ENCODE data around the gene CDC14B.

Gene CDC14B

GRCh38 chr9:96611302-96611701 is 8.3 kb downstream of the CDC14B start:
- TF ChIP-seq EP300 (IDR thresholded peaks at IDR 0.05; ENCODE audit: borderline replicate concordance) (no peak), ZBTB7A (IDR thresholded peaks at IDR 0.05; ENCODE audit: low read depth) (no peak), FOXM1 (IDR thresholded peaks at IDR 0.05; ENCODE audit: borderline replicate concordance, low read depth) (no peak), EGR1 (IDR thresholded peaks at IDR 0.05) (no peak), NFIC (IDR thresholded peaks at IDR 0.05) (no peak), REST (IDR thresholded peaks at IDR 0.05; ENCODE audit: low read depth) (no peak), TCF12 (IDR thresholded peaks at IDR 0.05; ENCODE audit: low read depth) (no peak)
- TF ChIP-seq, protein P1, sequence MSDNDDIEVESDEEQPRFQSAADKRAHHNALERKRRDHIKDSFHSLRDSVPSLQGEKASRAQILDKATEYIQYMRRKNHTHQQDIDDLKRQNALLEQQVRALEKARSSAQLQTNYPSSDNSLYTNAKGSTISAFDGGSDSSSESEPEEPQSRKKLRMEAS (IDR thresholded peaks at IDR 0.05): no peak

- TF ChIP-seq CEBPB (IDR thresholded peaks at IDR 0.05) (no peak), TEAD4 (IDR thresholded peaks at IDR 0.05) (no peak), EGR1 (IDR thresholded peaks at IDR 0.05) (no peak), USF1 (IDR thresholded peaks at IDR 0.05) (no peak), TAF1 (IDR thresholded peaks at IDR 0.05; ENCODE audit: low read depth) (no peak), TCF12 (IDR thresholded peaks at IDR 0.05; ENCODE audit: low read depth) (no peak), NFIC (IDR thresholded peaks at IDR 0.05) (no peak), RAD21 (IDR thresholded peaks at IDR 0.05; ENCODE audit: low read depth) (no peak), EP300 (IDR thresholded peaks at IDR 0.05; ENCODE audit: borderline replicate concordance) (no peak), FOXM1 (IDR thresholded peaks at IDR 0.05; ENCODE audit: borderline replicate concordance, low read depth) (no peak), CREB1 (IDR thresholded peaks at IDR 0.05; ENCODE audit: low read depth) (no peak), ZBTB7A (IDR thresholded peaks at IDR 0.05; ENCODE audit: low read depth) (no peak), REST (IDR thresholded peaks at IDR 0.05; ENCODE audit: low read depth) (no peak), YY1 (IDR thresholded peaks at IDR 0.05; ENCODE audit: low read depth) (no peak)
- TF ChIP-seq, protein P1 (IDR thresholded peaks at IDR 0.05): no peak
These were observed 9.9 kb downstream of the CDC14B start for GRCh38 chr9:96609732-96610131.

DNA sequence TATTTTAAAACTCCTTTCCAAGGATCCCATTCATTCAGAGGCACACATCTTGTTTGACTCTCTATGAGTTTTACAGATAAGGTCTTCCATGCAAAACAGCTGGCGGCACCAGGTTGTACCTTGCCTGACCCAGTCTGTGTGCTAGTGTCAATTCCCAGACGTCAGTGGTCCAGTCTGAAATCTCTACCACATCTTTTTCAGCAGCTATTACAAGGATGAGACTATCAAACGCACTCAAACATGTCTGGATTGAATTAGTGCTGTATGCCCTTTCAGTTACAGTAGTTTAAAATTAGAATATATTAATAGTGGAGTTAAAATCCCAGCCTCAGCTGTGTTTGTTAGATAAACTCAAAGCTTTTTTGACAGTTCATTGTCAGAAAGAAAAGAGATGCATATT is 11.7 kb downstream of the CDC14B start:
- TF ChIP-seq CREB1 (IDR thresholded peaks at IDR 0.05; ENCODE audit: low read depth) (no peak), TAF1 (IDR thresholded peaks at IDR 0.05; ENCODE audit: low read depth) (no peak), RAD21 (IDR thresholded peaks at IDR 0.05; ENCODE audit: low read depth) (no peak), YY1 (IDR thresholded peaks at IDR 0.05; ENCODE audit: low read depth) (no peak), FOXM1 (IDR thresholded peaks at IDR 0.05; ENCODE audit: borderline replicate concordance, low read depth) (no peak), REST (IDR thresholded peaks at IDR 0.05; ENCODE audit: low read depth) (no peak), USF1 (IDR thresholded peaks at IDR 0.05) (no peak), ZBTB7A (IDR thresholded peaks at IDR 0.05; ENCODE audit: low read depth) (no peak), CEBPB (IDR thresholded peaks at IDR 0.05) (no peak), TCF12 (IDR thresholded peaks at IDR 0.05; ENCODE audit: low read depth) (no peak), TEAD4 (IDR thresholded peaks at IDR 0.05) (no peak), NFIC (IDR thresholded peaks at IDR 0.05) (no peak), EP300 (IDR thresholded peaks at IDR 0.05; ENCODE audit: borderline replicate concordance) (no peak), EGR1 (IDR thresholded peaks at IDR 0.05) (no peak)
- TF ChIP-seq, protein P1 (IDR thresholded peaks at IDR 0.05): no peak

GRCh38 chr9:96605328-96605727 is 14.3 kb downstream of the CDC14B start:
- no peak for TF ChIP-seq REST (IDR thresholded peaks at IDR 0.05; ENCODE audit: low read depth)
- TF ChIP-seq ZBTB7A (IDR thresholded peaks at IDR 0.05; ENCODE audit: low read depth): no peak
- no peak for TF ChIP-seq TCF12 (IDR thresholded peaks at IDR 0.05; ENCODE audit: low read depth)
- no peak for TF ChIP-seq USF1 (IDR thresholded peaks at IDR 0.05)
- TF ChIP-seq RAD21 (IDR thresholded peaks at IDR 0.05; ENCODE audit: low read depth): no peak
- TF ChIP-seq EGR1 (IDR thresholded peaks at IDR 0.05): no peak
- TF ChIP-seq TAF1 (IDR thresholded peaks at IDR 0.05; ENCODE audit: low read depth): no peak
- TF ChIP-seq FOXM1 (IDR thresholded peaks at IDR 0.05; ENCODE audit: borderline replicate concordance, low read depth): no peak
- TF ChIP-seq YY1 (IDR thresholded peaks at IDR 0.05; ENCODE audit: low read depth): no peak
- no peak for TF ChIP-seq NFIC (IDR thresholded peaks at IDR 0.05)
